ENCODE data around the gene STRADB. TPM values are rescaled to one million over a fixed set of nuclear protein-coding genes. Genes with fewer than 3 reads are reported as not detected.

Gene STRADB
- total RNA-seq, 1 experiment from 2014 or later = 40.5 TPM

DNA sequence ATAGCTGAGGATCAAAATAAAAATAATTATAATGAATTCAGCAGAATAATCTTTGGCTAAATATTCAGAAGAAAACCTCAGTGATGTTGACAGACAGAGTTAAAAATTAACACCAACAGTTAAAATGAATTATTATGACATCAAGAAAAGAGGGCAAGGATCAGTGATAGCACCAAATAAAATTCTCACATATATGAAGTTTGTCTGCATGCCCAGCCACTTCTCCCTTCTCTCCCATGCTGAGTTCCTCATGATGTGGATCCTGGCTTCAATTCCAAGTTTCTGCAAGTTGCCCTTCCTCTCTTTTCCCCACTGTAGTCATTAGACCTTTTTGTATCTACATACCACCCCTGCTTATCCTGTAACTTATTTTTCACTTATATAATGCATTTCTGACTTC, 6.8 kb downstream of the STRADB start:
- no peak for TF ChIP-seq CTCF (conservative IDR thresholded peaks at IDR 0.05)
- H2BK20ac ChIP-seq (ENCODE audit: low read depth, low read length, poor library complexity, severe bottlenecking) = no peak overlapping the region

More for the DNA sequence above, 6.8 kb downstream of the STRADB start:
- Histone ChIP-seq H3K56ac (ENCODE audit: insufficient read length, low read depth, low read length) (no peak overlapping the region), H4K91ac (ENCODE audit: insufficient read length, low read depth, low read length) (no peak overlapping the region), H4K20me1 (ENCODE audit: control insufficient read depth, insufficient read depth, insufficient read length) (no peaks in the 10 kb centered on the region), H3K79me2 (ENCODE audit: insufficient read depth, low read length) (no peaks in the 10 kb centered on the region), H3K23ac (ENCODE audit: insufficient read length, low read depth, low read length) (no peak overlapping the region), H3K27me3 (ENCODE audit: insufficient read depth, low read length) (no peaks in the 10 kb centered on the region), H3K79me1 (ENCODE audit: insufficient read depth, low read depth, low read length, poor library complexity, severe bottlenecking) (no peaks in the 10 kb centered on the region), H2BK5ac (ENCODE audit: insufficient read length, low read length) (no peak overlapping the region), H3K23me2 (ENCODE audit: insufficient read length, low read depth, low read length, poor library complexity, severe bottlenecking) (no peaks in the 10 kb centered on the region), H3K4me2 (ENCODE audit: insufficient read depth, insufficient read length, low read length) (no peak overlapping the region), H3K9ac (ENCODE audit: extremely low read depth, insufficient read length, low read length) (no peak overlapping the region), H2BK120ac (ENCODE audit: low read depth, low read length, poor library complexity, severe bottlenecking) (no peak overlapping the region), H2BK15ac (ENCODE audit: low read depth, low read length) (no peak overlapping the region), H2AFZ (ENCODE audit: low read length) (no peak overlapping the region), H4K8ac (replicated peaks; ENCODE audit: insufficient read length, low read depth, low read length) (no peak overlapping the region), H3K4ac (ENCODE audit: low read depth, low read length) (no peak overlapping the region), H2AK5ac (ENCODE audit: insufficient read length, low read length) (no peak overlapping the region), H3K9me3 (ENCODE audit: control insufficient read depth, low read depth, low read length) (no peaks in the 10 kb centered on the region), H3K27ac (ENCODE audit: insufficient read length, low read depth, low read length) (no peak overlapping the region), H3T11ph (ENCODE audit: low read length) (no peak overlapping the region), H3K18ac (ENCODE audit: insufficient read length, low read depth, low read length) (no peak overlapping the region), H3K14ac (ENCODE audit: insufficient read depth, low read length) (no peak overlapping the region), H2BK12ac (ENCODE audit: insufficient read length, low read depth, low read length) (no peak overlapping the region), H4K5ac (ENCODE audit: insufficient read length, low read depth, low read length) (no peak overlapping the region), H3K4me1 (ENCODE audit: insufficient read depth, low read length) (no peaks in the 10 kb centered on the region)
- no peak overlapping the region for H3K27ac Mint-ChIP-seq
- H3K9me3 Mint-ChIP-seq = no peaks in the 10 kb centered on the region
- H3K4me1 Mint-ChIP-seq = peaks cover 0 to 1% of the 10 kb centered on the region in 2 experiments; a peak in 1 of 4 replicates
- DNase-seq = no peak
- no peak overlapping the region for H3K4me3 Mint-ChIP-seq
- H3K36me3 Mint-ChIP-seq (ENCODE audit: insufficient read depth in 1 of 3, low read depth in 3 of 3) = peaks cover 18 to 31% (median 28%) of the 10 kb centered on the region in 3 experiments
- no peaks in the 10 kb centered on the region for H3K27me3 Mint-ChIP-seq (ENCODE audit: low read depth)

Measured in H9 (cell line).